GM19452 (cell line): Measurements from ENCODE around the gene C1QTNF3.
"Not testable (repeated sequence)": the region's sequence is repeated elsewhere in the genome, so short reads cannot be mapped to it uniquely, and the experiment has no call there.

ENCODE experiments used
- ATAC-seq: cut with Tn5 transposase; IDR thresholded peaks from one replicate; pipeline ENCODE4 v1.9.1; 2021; ENCODE audit not compliant: unreplicated experiment

The C1QTNF3 gene

GRCh38 chr5:34051374-34051980 is 8.5 kb upstream of the C1QTNF3 start:
- no peak for ATAC-seq

GRCh38 chr5:34047774-34048572 is 5.0 kb upstream of the C1QTNF3 start:
- no peak for ATAC-seq

- ATAC-seq, result no peak
Measured at GRCh38 chr5:34047143-34047542, 4.1 kb upstream of the C1QTNF3 start.

GRCh38 chr5:34045996-34046395 is 3.0 kb upstream of the C1QTNF3 start:
- ATAC-seq, result no peak

- no peak for ATAC-seq
Measured at GRCh38 chr5:34045023-34045422, 2.0 kb upstream of the C1QTNF3 start.

GRCh38 chr5:34042321-34042720 is 692 bp downstream of the C1QTNF3 start:
- ATAC-seq, result no peak

GRCh38 chr5:34041247-34041972 is 1.6 kb downstream of the C1QTNF3 start:
- ATAC-seq, result no peak

GRCh38 chr5:34040472-34040871 is 2.5 kb downstream of the C1QTNF3 start:
- ATAC-seq, result no peak

- ATAC-seq, result no peak
Measured at GRCh38 chr5:34039398-34040157, 3.4 kb downstream of the C1QTNF3 start.

- ATAC-seq, result no peak
Measured at GRCh38 chr5:34038838-34039237, 4.2 kb downstream of the C1QTNF3 start.

GRCh38 chr5:34038390-34038789 is 4.6 kb downstream of the C1QTNF3 start:
- no peak for ATAC-seq

- no peak for ATAC-seq
Measured at GRCh38 chr5:34037726-34038125, 5.3 kb downstream of the C1QTNF3 start.

GRCh38 chr5:34035756-34036155 is 7.3 kb downstream of the C1QTNF3 start:
- ATAC-seq, result no peak

- peak; percentile 70 for ATAC-seq
Measured at GRCh38 chr5:34034534-34035327, 8.3 kb downstream of the C1QTNF3 start.

GRCh38 chr5:34031966-34032365 is 11.0 kb downstream of the C1QTNF3 start:
- ATAC-seq, result no peak

GRCh38 chr5:34031117-34031516 is 11.9 kb downstream of the C1QTNF3 start:
- no peak for ATAC-seq

GRCh38 chr5:34030585-34030984 is 12.4 kb downstream of the C1QTNF3 start:
- ATAC-seq, result not testable (repeated sequence)

- ATAC-seq, result no peak
Measured at GRCh38 chr5:34030048-34030447, 13.0 kb downstream of the C1QTNF3 start.

GRCh38 chr5:34028349-34028748 is 14.7 kb downstream of the C1QTNF3 start:
- ATAC-seq, result no peak

GRCh38 chr5:34026089-34026761 is 16.8 kb downstream of the C1QTNF3 start:
- no peak for ATAC-seq
